Neural cell (in vitro differentiated cells): ENCODE results near the gene TMOD3.

ENCODE experiments used
- EP300 ChIP-seq: fragments of 450-650 bp; conservative IDR thresholded peaks from 2 replicates; pipeline ENCODE4 v1.6.1; 2014; ENCODE audit warnings: antibody characterized with exemption, mild to moderate bottlenecking, moderate library complexity; ENCODE audit not compliant: poor library complexity, severe bottlenecking
- EZH2 ChIP-seq: fragments of 200-600, 300-800 bp; shearing (Covaris generic), sonication (generic); IDR thresholded peaks from 2 replicates; pipeline ENCODE4 v1.6.1; 2014; ENCODE audit warnings: antibody characterized with exemption, low read length, borderline replicate concordance, mild to moderate bottlenecking; ENCODE audit not compliant: insufficient read depth, poor library complexity, severe bottlenecking
- POLR2AphosphoS5 ChIP-seq: IDR thresholded peaks from 2 replicates; pipeline ENCODE4 v1.6.1; 2012
- SMC3 ChIP-seq: fragments of 450-650 bp; conservative IDR thresholded peaks from 2 replicates; pipeline ENCODE4 v1.6.1; 2014; ENCODE audit warnings: antibody characterized with exemption, mild to moderate bottlenecking, moderate library complexity; ENCODE audit not compliant: poor library complexity
- TAF1 ChIP-seq: IDR thresholded peaks from 2 replicates; pipeline ENCODE4 v1.6.1; 2012; ENCODE audit warnings: low read depth
- TF ChIP-seq, protein P1 (sequence below): fragments of 450-650 bp; IDR thresholded peaks from 2 replicates; pipeline ENCODE4 v1.5.1; 2014; ENCODE audit warnings: antibody characterized with exemption, mild to moderate bottlenecking, moderate library complexity; ENCODE audit not compliant: poor library complexity, severe bottlenecking
- TF ChIP-seq, protein P2 (sequence below): IDR thresholded peaks from 2 replicates; pipeline ENCODE4 v1.6.1; 2012; ENCODE audit warnings: borderline replicate concordance

DNA sequence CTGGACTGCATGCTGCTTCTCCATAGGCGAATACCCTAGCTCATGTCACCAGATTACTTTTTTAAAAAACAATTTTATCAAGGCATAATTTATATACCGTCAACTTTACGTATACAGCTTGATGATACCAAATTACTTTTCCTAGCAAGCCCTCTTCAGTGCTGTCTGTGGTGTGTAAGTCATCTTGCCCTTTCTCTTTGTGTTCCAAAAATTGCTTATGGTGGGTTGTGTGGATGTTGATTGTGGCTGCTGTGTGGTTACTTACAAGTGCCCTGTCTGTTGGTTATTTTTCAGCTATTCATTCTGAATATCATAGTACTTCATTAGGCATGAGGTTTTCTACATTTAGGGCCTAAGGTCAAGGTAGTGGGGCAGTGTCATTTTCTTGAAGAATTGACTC is 12.8 kb downstream of the TMOD3 start:
- TF ChIP-seq, protein P1, sequence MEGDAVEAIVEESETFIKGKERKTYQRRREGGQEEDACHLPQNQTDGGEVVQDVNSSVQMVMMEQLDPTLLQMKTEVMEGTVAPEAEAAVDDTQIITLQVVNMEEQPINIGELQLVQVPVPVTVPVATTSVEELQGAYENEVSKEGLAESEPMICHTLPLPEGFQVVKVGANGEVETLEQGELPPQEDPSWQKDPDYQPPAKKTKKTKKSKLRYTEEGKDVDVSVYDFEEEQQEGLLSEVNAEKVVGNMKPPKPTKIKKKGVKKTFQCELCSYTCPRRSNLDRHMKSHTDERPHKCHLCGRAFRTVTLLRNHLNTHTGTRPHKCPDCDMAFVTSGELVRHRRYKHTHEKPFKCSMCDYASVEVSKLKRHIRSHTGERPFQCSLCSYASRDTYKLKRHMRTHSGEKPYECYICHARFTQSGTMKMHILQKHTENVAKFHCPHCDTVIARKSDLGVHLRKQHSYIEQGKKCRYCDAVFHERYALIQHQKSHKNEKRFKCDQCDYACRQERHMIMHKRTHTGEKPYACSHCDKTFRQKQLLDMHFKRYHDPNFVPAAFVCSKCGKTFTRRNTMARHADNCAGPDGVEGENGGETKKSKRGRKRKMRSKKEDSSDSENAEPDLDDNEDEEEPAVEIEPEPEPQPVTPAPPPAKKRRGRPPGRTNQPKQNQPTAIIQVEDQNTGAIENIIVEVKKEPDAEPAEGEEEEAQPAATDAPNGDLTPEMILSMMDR: no peak
- TF ChIP-seq EZH2 (no peak), EP300 (no peak), TAF1 (no peak), POLR2AphosphoS5 (no peak), SMC3 (no peak)
- TF ChIP-seq, protein P2, sequence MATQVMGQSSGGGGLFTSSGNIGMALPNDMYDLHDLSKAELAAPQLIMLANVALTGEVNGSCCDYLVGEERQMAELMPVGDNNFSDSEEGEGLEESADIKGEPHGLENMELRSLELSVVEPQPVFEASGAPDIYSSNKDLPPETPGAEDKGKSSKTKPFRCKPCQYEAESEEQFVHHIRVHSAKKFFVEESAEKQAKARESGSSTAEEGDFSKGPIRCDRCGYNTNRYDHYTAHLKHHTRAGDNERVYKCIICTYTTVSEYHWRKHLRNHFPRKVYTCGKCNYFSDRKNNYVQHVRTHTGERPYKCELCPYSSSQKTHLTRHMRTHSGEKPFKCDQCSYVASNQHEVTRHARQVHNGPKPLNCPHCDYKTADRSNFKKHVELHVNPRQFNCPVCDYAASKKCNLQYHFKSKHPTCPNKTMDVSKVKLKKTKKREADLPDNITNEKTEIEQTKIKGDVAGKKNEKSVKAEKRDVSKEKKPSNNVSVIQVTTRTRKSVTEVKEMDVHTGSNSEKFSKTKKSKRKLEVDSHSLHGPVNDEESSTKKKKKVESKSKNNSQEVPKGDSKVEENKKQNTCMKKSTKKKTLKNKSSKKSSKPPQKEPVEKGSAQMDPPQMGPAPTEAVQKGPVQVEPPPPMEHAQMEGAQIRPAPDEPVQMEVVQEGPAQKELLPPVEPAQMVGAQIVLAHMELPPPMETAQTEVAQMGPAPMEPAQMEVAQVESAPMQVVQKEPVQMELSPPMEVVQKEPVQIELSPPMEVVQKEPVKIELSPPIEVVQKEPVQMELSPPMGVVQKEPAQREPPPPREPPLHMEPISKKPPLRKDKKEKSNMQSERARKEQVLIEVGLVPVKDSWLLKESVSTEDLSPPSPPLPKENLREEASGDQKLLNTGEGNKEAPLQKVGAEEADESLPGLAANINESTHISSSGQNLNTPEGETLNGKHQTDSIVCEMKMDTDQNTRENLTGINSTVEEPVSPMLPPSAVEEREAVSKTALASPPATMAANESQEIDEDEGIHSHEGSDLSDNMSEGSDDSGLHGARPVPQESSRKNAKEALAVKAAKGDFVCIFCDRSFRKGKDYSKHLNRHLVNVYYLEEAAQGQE: no peak
